ENCODE data around the gene PFKL.

PFKL gene

DNA sequence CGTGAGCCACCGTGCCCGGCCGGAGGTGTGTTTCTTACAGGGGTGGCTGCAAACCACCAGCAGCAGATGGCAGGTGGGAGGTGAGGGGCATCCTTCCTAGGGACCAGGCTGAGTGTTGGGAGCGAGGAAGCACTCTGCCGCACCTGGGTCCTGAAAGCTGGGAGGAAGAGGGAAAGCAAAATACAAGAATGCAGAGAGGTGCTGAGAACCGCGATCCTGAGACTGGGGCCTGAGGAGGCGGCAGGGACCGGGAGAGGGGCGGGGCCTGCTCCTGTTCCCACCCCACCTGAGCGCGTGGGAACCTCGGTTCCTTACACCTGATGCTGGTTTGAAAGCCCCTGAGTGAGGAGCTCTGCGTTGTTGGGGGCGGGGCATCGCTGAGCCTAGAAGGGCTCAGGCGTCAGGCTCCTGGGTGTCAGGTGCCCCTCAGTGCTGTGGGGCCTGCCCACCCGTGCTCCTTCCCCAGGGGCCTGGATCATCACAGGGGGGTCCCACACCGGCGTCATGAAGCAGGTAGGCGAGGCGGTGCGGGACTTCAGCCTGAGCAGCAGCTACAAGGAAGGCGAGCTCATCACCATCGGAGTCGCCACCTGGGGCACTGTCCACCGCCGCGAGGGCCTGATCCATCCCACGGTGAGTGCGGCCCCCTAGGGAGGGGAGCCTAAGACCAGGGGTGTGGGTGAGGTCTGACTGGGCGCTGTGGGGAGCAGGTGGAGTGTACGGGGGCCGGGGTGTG lies 69.0 kb downstream of the PFKL start:
- Histone ChIP-seq H3K4me1 (ENCODE audit: control insufficient read depth, insufficient read depth, low read length, poor library complexity, severe bottlenecking) (no peaks in the 10 kb centered on the region), H3K36me3 (ENCODE audit: control insufficient read depth, insufficient read depth, low read length) (no peaks in the 10 kb centered on the region), H3K4me3 (ENCODE audit: extremely low read depth, insufficient read depth, low read length, poor library complexity, severe bottlenecking) (no peak overlapping the region), H3K27ac (ENCODE audit: low read depth, low read length, severe bottlenecking) (no peak overlapping the region), H3K9me3 (ENCODE audit: control insufficient read depth, low read length) (no peaks in the 10 kb centered on the region)
- WGBS, 2 experiments (ENCODE audit: insufficient coverage in 2 of 2): 36 to 42% methylated on average over 27 to 32 of the region's 35 CpGs

DNA sequence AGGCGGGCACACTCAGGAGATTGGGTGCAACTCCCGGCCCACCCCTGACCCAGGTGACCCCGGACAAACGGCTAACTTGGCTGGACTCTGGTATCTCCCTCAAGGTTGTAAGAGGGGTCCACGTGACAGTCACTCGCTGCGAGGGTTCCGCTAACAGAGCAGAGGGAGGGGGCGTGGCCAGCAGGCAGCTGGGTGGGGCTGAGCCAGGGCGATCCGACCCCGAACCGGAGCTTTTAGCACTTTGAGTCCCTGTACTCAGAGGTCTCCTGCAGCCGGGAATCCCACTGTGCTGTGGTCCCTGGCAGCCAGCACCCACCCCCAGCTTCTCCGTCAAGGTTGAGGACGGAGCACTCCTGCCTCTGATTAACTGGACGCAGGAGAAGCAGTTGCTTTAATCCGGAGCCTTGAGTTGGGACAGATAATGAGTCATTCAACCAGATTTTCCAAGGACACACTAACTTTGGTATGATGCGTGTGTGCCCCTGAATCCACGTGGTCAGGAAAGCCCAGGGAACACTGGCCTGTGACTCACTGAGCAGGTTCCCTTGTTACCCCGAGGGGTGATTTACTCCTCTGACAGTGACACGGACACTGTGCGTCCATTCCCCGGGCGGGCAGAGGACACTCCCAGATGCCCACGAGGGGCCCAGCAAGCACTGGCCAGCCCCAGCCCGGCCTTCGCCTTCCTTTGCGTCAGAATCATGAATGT lies 70.3 kb downstream of the PFKL start:
- Histone ChIP-seq H3K9me3 (ENCODE audit: control insufficient read depth, low read length) (no peaks in the 10 kb centered on the region), H3K4me3 (ENCODE audit: extremely low read depth, insufficient read depth, low read length, poor library complexity, severe bottlenecking) (peak overlapping the region; percentile 11), H3K36me3 (ENCODE audit: control insufficient read depth, insufficient read depth, low read length) (no peaks in the 10 kb centered on the region), H3K27ac (ENCODE audit: low read depth, low read length, severe bottlenecking) (no peak overlapping the region), H3K4me1 (ENCODE audit: control insufficient read depth, insufficient read depth, low read length, poor library complexity, severe bottlenecking) (no peaks in the 10 kb centered on the region)
- 43 to 46% methylated on average over 26 to 29 of the region's 29 CpGs for WGBS, 2 experiments (ENCODE audit: insufficient coverage in 2 of 2)

DNA sequence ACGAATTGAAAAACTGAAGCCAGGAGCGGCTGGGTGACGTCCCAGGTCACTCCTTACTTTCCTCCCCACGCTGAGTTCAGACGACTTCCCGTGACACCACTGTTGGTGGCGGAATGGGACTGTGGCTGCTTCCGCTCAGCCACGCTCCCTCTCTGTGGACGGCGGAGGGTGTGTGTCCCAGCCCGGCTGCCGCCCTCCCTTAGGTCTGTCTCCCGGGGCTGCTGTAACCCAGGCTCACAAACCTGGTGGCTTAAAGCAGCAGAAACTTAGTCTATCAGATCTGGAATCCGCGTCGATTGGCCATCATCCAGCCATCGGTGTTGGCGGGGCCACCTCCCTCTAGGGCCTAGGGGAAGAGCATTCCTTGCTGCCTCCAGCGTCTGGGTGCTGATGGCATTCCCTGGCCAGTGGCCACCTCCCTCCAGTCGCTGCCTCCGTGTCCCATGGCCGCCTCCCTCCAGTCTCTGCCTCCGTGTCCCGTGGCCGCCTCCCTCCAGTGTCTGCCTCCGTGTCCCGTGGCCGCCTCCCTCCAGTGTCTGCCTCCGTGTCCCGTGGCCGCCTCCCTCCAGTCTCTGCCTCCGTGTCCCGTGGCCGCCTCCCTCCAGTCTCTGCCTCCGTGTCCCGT lies 71.0 kb downstream of the PFKL start:
- WGBS, 2 experiments (ENCODE audit: insufficient coverage in 2 of 2): 93% methylated on average over 26 to 32 of the region's 37 CpGs

DNA sequence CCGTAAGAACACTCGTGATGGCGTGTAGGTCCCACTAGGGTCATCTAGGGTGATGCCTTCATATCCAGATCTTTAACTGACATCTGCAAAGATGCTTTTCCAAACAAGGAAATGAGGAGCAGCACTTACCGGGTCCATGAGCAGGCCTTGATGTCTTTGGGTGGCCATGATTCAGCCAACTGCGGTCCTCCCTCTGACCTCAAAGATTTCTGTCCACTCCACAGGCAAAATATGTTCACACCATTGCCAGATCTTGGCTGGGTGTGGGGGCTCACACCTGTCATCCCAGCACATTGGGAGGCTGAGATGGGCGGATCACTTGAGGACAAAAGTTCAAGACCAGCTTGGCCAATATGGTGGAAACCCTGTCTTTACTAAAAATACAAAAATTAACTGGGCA lies 71.7 kb downstream of the PFKL start:
- Histone ChIP-seq H3K36me3 (ENCODE audit: control insufficient read depth, insufficient read depth, low read length) (no peaks in the 10 kb centered on the region), H3K4me3 (ENCODE audit: extremely low read depth, insufficient read depth, low read length, poor library complexity, severe bottlenecking) (no peak overlapping the region), H3K27ac (ENCODE audit: low read depth, low read length, severe bottlenecking) (no peak overlapping the region), H3K4me1 (ENCODE audit: control insufficient read depth, insufficient read depth, low read length, poor library complexity, severe bottlenecking) (no peaks in the 10 kb centered on the region), H3K9me3 (ENCODE audit: control insufficient read depth, low read length) (no peaks in the 10 kb centered on the region)
- 89 to 98% methylated on average over 5 to 6 of the region's 6 CpGs for WGBS, 2 experiments (ENCODE audit: insufficient coverage in 2 of 2)

More for the DNA sequence above, 71.0 kb downstream of the PFKL start:
- Histone ChIP-seq H3K4me1 (ENCODE audit: control insufficient read depth, insufficient read depth, low read length, poor library complexity, severe bottlenecking) (no peaks in the 10 kb centered on the region), H3K36me3 (ENCODE audit: control insufficient read depth, insufficient read depth, low read length) (no peaks in the 10 kb centered on the region), H3K27ac (ENCODE audit: low read depth, low read length, severe bottlenecking) (no peak overlapping the region), H3K9me3 (ENCODE audit: control insufficient read depth, low read length) (no peaks in the 10 kb centered on the region), H3K4me3 (ENCODE audit: extremely low read depth, insufficient read depth, low read length, poor library complexity, severe bottlenecking) (no peak overlapping the region)

DNA sequence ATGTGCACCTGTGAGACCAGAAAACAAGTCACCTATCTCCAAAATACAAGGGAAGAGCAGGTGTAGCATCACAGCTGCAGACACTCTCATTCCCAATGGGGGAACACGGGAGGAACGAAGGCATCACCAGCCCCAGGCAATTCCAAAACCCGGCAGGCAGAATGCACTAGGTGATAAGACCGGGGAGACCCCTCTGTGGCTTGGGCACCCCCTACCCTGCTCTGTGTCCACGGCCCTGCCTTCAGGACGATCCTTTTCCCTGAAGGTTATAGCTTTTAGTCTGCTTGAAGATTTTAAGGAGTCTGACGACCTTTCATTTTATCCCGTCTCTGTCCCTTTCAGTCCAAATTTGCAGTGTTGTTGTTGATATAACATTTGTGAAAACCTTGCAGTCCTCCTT lies 72.8 kb downstream of the PFKL start:
- Histone ChIP-seq H3K4me3 (ENCODE audit: extremely low read depth, insufficient read depth, low read length, poor library complexity, severe bottlenecking) (no peak overlapping the region), H3K4me1 (ENCODE audit: control insufficient read depth, insufficient read depth, low read length, poor library complexity, severe bottlenecking) (no peaks in the 10 kb centered on the region), H3K27ac (ENCODE audit: low read depth, low read length, severe bottlenecking) (no peak overlapping the region), H3K9me3 (ENCODE audit: control insufficient read depth, low read length) (no peaks in the 10 kb centered on the region), H3K36me3 (ENCODE audit: control insufficient read depth, insufficient read depth, low read length) (no peaks in the 10 kb centered on the region)
- WGBS, 2 experiments (ENCODE audit: insufficient coverage in 2 of 2): 72 to 92% methylated on average over 2 to 6 of the region's 8 CpGs

DNA sequence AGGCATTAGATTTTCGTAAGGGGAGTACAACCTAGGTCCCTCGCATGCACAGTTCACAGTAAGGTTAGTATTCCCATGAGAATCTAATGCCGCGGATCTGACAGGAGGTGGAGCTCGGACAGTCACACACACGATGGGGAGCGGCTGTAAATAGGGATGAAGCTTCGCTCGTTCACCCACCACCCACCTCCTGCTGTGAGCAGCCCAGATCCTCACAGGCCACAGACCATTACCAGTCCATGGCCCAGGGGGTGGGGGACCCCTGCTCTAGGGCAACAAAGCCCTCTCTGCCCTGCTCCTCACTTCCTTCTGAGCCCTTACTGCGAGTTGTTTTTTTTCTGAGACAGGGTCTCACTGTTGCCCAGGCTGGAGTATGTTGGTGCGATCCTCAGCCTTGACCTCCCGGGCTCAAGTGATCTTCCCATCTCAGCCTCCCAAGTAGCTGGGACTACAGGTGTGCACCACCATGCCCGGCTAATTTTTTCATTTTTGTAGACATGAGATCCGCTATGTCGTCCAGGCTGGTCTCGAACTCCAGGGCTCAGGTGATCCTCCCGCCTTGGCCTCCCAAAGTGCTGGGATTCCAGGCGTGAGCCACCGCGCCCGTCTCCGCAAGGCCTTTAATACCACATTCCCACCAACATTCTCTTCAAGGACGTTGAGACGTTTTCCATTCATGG lies 74.9 kb downstream of the PFKL start:
- no peak overlapping the region for H3K27ac ChIP-seq (ENCODE audit: low read depth, low read length, severe bottlenecking)
- H3K4me1 ChIP-seq (ENCODE audit: control insufficient read depth, insufficient read depth, low read length, poor library complexity, severe bottlenecking): no peaks in the 10 kb centered on the region
- 94 to 95% methylated on average over 24 of the region's 24 CpGs for WGBS, 2 experiments (ENCODE audit: insufficient coverage in 2 of 2)
- H3K9me3 ChIP-seq (ENCODE audit: control insufficient read depth, low read length): no peaks in the 10 kb centered on the region
- H3K4me3 ChIP-seq (ENCODE audit: extremely low read depth, insufficient read depth, low read length, poor library complexity, severe bottlenecking): no peak overlapping the region
- H3K36me3 ChIP-seq (ENCODE audit: control insufficient read depth, insufficient read depth, low read length): no peaks in the 10 kb centered on the region

DNA sequence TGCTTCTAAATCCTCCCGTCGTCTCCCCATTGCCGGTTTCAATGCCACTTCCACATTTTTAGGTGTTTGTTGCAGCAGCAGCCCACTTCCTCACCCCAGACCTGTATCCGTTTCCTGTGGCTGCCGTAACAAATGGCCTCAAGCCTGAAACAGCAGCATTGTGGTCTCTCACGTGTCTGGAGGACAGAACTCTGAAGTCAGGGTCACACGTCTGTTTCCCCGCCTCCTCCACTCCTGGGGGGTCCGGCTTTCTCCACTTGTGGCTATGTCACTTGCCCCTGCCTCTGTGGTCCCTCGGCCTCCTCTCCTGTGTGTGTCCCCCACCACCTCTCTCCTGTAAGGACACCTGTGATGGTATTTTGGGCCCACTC lies 75.4 kb downstream of the PFKL start:
- WGBS, 2 experiments (ENCODE audit: insufficient coverage in 2 of 2): 92 to 95% methylated on average over 10 of the region's 10 CpGs
- Histone ChIP-seq H3K4me1 (ENCODE audit: control insufficient read depth, insufficient read depth, low read length, poor library complexity, severe bottlenecking) (no peaks in the 10 kb centered on the region), H3K27ac (ENCODE audit: low read depth, low read length, severe bottlenecking) (no peak overlapping the region), H3K36me3 (ENCODE audit: control insufficient read depth, insufficient read depth, low read length) (no peaks in the 10 kb centered on the region), H3K9me3 (ENCODE audit: control insufficient read depth, low read length) (no peaks in the 10 kb centered on the region), H3K4me3 (ENCODE audit: extremely low read depth, insufficient read depth, low read length, poor library complexity, severe bottlenecking) (no peak overlapping the region)

DNA sequence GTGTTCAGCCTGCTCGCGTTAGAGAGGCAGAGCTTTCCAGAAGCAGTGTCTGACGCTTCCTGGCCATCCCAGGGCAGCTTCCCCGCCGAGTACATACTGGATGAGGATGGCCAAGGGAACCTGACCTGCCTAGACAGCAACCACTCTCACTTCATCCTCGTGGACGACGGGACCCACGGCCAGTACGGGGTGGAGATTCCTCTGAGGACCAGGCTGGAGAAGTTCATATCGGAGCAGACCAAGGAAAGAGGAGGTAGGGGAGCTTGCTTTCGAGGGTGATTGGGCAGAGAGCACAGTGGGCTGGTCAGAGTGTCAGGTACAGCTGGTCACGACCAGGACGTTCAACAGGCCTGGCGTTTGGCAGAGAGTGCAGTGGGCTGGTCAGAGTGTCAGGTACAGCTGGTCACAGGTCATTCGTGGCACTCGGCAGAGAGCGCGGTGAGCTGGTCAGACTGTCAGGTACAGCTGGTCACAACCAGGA lies 75.9 kb downstream of the PFKL start:
- H3K27ac ChIP-seq (ENCODE audit: low read depth, low read length, severe bottlenecking): no peak overlapping the region
- no peaks in the 10 kb centered on the region for H3K9me3 ChIP-seq (ENCODE audit: control insufficient read depth, low read length)
- H3K4me1 ChIP-seq (ENCODE audit: control insufficient read depth, insufficient read depth, low read length, poor library complexity, severe bottlenecking): no peaks in the 10 kb centered on the region
- no peaks in the 10 kb centered on the region for H3K36me3 ChIP-seq (ENCODE audit: control insufficient read depth, insufficient read depth, low read length)
- H3K4me3 ChIP-seq (ENCODE audit: extremely low read depth, insufficient read depth, low read length, poor library complexity, severe bottlenecking): no peak overlapping the region
- 93 to 95% methylated on average over 15 to 19 of the region's 19 CpGs for whole genome bisulfite sequencing, 2 experiments (ENCODE audit: insufficient coverage in 2 of 2)

DNA sequence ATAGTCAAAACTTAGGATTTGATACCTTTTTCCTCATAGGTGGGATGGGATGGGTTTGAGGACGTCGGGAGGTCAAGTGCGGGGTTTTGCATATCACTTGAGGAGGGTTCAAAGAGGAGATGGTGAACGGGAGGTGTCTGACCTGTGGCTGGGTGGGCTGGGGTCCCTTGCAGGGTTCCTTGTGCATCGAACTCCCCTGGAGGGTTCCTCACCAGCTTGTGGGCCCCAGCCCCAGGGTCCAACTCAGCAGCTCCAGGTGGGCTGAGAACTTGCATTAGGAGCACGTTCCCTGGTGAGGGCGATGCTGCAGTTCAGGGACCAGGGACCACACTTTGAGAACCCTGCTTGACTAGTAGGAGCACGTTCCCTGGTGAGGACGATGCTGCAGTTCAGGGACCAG lies 76.8 kb downstream of the PFKL start:
- H3K9me3 ChIP-seq (ENCODE audit: control insufficient read depth, low read length): no peaks in the 10 kb centered on the region
- H3K4me3 ChIP-seq (ENCODE audit: extremely low read depth, insufficient read depth, low read length, poor library complexity, severe bottlenecking): no peak overlapping the region
- H3K4me1 ChIP-seq (ENCODE audit: control insufficient read depth, insufficient read depth, low read length, poor library complexity, severe bottlenecking): no peaks in the 10 kb centered on the region
- no peak overlapping the region for H3K27ac ChIP-seq (ENCODE audit: low read depth, low read length, severe bottlenecking)
- WGBS, 2 experiments (ENCODE audit: insufficient coverage in 2 of 2): 91 to 93% methylated on average over 9 of the region's 9 CpGs
- no peaks in the 10 kb centered on the region for H3K36me3 ChIP-seq (ENCODE audit: control insufficient read depth, insufficient read depth, low read length)
